HepG2 (cell line): ENCODE measurements around the gene SFXN1. TPM values are rescaled to one million over a fixed set of nuclear protein-coding genes. Genes with fewer than 3 reads are reported as not detected.

Source experiments
- AHR ChIP-seq: IDR thresholded peaks from 2 replicates; pipeline ENCODE4 v1.6.1; 2018; ENCODE audit warnings: missing genetic modification reagents, missing compliant biosample characterization
- ASH2L ChIP-seq: fragments of 300-600, 200-600 bp; sonication (generic); IDR thresholded peaks from 2 replicates; pipeline ENCODE4 v1.7.0; 2017; ENCODE audit warnings: low read depth, mild to moderate bottlenecking, moderate library complexity, mixed read lengths, low read length; ENCODE audit not compliant: insufficient read length
- ATF4 ChIP-seq, 2 experiments: fragments of 450-650 bp in 1 of 2; sonication (generic) in 1 of 2; formaldehyde crosslinking; IDR thresholded peaks; 2 replicates each; pipeline versions ENCODE4 v1.5.0 to v1.8.0; 2020 to 2022; ENCODE audit warnings: mild to moderate bottlenecking in 1 of 2, missing genetic modification reagents in 1 of 2
- CC2D1A ChIP-seq: sonication (generic); formaldehyde crosslinking; IDR thresholded peaks from 2 replicates; pipeline ENCODE4 v1.8.1; 2023; ENCODE audit warnings: mild to moderate bottlenecking, missing genetic modification reagents
- CREBL2 ChIP-seq: sonication (generic); formaldehyde crosslinking; IDR thresholded peaks from 2 replicates; pipeline ENCODE4 v1.8.1; 2023; ENCODE audit warnings: missing genetic modification reagents, mild to moderate bottlenecking, borderline replicate concordance
- ELF3 ChIP-seq: IDR thresholded peaks from 2 replicates; pipeline ENCODE4 v1.6.1; 2016; ENCODE audit warnings: missing genetic modification reagents, missing compliant biosample characterization
- ESRRA ChIP-seq: sonication (generic); formaldehyde crosslinking; IDR thresholded peaks from 2 replicates; pipeline ENCODE4 v1.5.1; 2020; ENCODE audit warnings: mild to moderate bottlenecking, low read depth, missing genetic modification reagents
- ETV5 ChIP-seq: IDR thresholded peaks from 2 replicates; pipeline ENCODE4 v1.6.1; 2018; ENCODE audit warnings: missing biosample characterization, missing genetic modification reagents, inconsistent platforms, borderline replicate concordance
- GZF1 ChIP-seq: sonication (generic); formaldehyde crosslinking; IDR thresholded peaks from 2 replicates; pipeline ENCODE4 v1.5.1; 2020; ENCODE audit warnings: mild to moderate bottlenecking, missing genetic modification reagents
- HMG20B ChIP-seq: conservative IDR thresholded peaks from 2 replicates; pipeline ENCODE4 v1.6.1; 2016; ENCODE audit warnings: missing genetic modification reagents, missing compliant biosample characterization
- HMGXB4 ChIP-seq, 2 experiments: sonication (generic) in 1 of 2; formaldehyde crosslinking in 1 of 2; IDR thresholded peaks; 2 replicates each; pipeline versions ENCODE4 v1.4.0 to v1.6.1; 2018 to 2020; ENCODE audit warnings: missing genetic modification reagents in 2 of 2, borderline replicate concordance in 1 of 2, low read depth in 1 of 2, mild to moderate bottlenecking in 1 of 2, missing biosample characterization in 1 of 2
- KDM6A ChIP-seq: IDR thresholded peaks from 2 replicates; pipeline ENCODE4 v1.6.1; 2016; ENCODE audit warnings: low read depth
- MATR3 ChIP-seq: sonication (generic); formaldehyde crosslinking; IDR thresholded peaks from 2 replicates; pipeline ENCODE4 v1.4.0; 2020; ENCODE audit warnings: missing genetic modification reagents
- MED13 ChIP-seq: sonication (generic); formaldehyde crosslinking; IDR thresholded peaks from 2 replicates; pipeline ENCODE4 v1.5.0; 2020; ENCODE audit warnings: missing genetic modification reagents
- MTA3 ChIP-seq: sonication (generic); formaldehyde crosslinking; IDR thresholded peaks from 2 replicates; pipeline ENCODE4 v1.4.0; 2020; ENCODE audit warnings: missing genetic modification reagents
- MTF2 ChIP-seq: sonication (generic); formaldehyde crosslinking; IDR thresholded peaks from 2 replicates; pipeline ENCODE4 v1.5.0; 2020; ENCODE audit warnings: missing genetic modification reagents, borderline replicate concordance
- NBN ChIP-seq: fragments of 450-650 bp; conservative IDR thresholded peaks from 2 replicates; pipeline ENCODE4 v1.6.1; 2017
- NCOA1 ChIP-seq: sonication (generic); formaldehyde crosslinking; IDR thresholded peaks from 2 replicates; pipeline ENCODE4 v1.9.0; 2021; ENCODE audit warnings: missing genetic modification reagents
- RARA ChIP-seq: IDR thresholded peaks from 2 replicates; pipeline ENCODE4 v1.6.1; 2016; ENCODE audit warnings: missing genetic modification reagents, missing compliant biosample characterization
- SAP130 ChIP-seq: IDR thresholded peaks from 2 replicates; pipeline ENCODE4 v1.6.1; 2016; ENCODE audit warnings: low read depth
- TGIF2 ChIP-seq: IDR thresholded peaks from 2 replicates; pipeline ENCODE4 v1.6.1; 2016; ENCODE audit warnings: control low read depth, missing compliant biosample characterization
- ZNF576 ChIP-seq: sonication (generic); formaldehyde crosslinking; IDR thresholded peaks from 2 replicates; pipeline ENCODE4 v1.4.0; 2020; ENCODE audit warnings: mild to moderate bottlenecking, missing genetic modification reagents
- ZNF598 ChIP-seq: sonication (generic); formaldehyde crosslinking; IDR thresholded peaks from 2 replicates; pipeline ENCODE4 v1.5.1; 2020; ENCODE audit warnings: mild to moderate bottlenecking, missing genetic modification reagents, borderline replicate concordance
- ZNF770 ChIP-seq: sonication (generic); formaldehyde crosslinking; IDR thresholded peaks from 2 replicates; pipeline ENCODE4 v1.5.0; 2020; ENCODE audit warnings: mild to moderate bottlenecking, missing genetic modification reagents
- ZSCAN5A ChIP-seq: sonication (generic); formaldehyde crosslinking; IDR thresholded peaks from 2 replicates; pipeline ENCODE4 v1.8.0; 2022; ENCODE audit warnings: mild to moderate bottlenecking, missing genetic modification reagents, borderline replicate concordance
- polyA plus RNA-seq, 8 experiments: library from polyadenylated mRNA; depleted of rRNA in 3 of 8; stranded (reverse) in 7 of 8; unstranded in 1 of 8; fragments of >200 nt; fragmentation: Illumina TruSeq in 4 of 8; extraction: Trizol in 4 of 8; gene quantifications; 2 replicates each; pipeline versions ENCODE4 v1.2.1 to v1.2.3, GENCODE V29; 2011 to 2016; ENCODE audit warnings: low read depth in 4 of 8, missing spikeins in 1 of 8, mixed read lengths in 1 of 8; ENCODE audit not compliant: insufficient read depth in 1 of 8
- total RNA-seq, 5 experiments: library from RNA; depleted of rRNA; stranded (reverse); fragments of >200 nt; fragmentation: Illumina TruSeq; extraction: Trizol; gene quantifications; 2 replicates each; pipeline ENCODE4 v1.2.3, GENCODE V29; 2016; ENCODE audit warnings: low read depth in 1 of 5

The SFXN1 gene
- total and polyA plus RNA-seq, 2 of the 13 experiments (the other 11 are each of a cell fraction or from before 2014, with no cell fraction given), result 122 to 135 TPM

GRCh38 chr5:175478384-175479124 lies at the start of gene SFXN1 (continued):
- peak; percentile 44 to 75; a peak in 3 of 4 replicates for TF ChIP-seq HMGXB4 (CRISPR knock-in tag; IDR thresholded peaks at IDR 0.05; ENCODE audit: borderline replicate concordance in 1 of 2, low read depth in 1 of 2)
- TF ChIP-seq AHR (CRISPR knock-in tag), result no peak; the same call in 1 of the 2 replicates
- no peak for TF ChIP-seq HMG20B (CRISPR knock-in tag)
- TF ChIP-seq MTF2 (CRISPR knock-in tag), result no peak
- no peak for TF ChIP-seq KDM6A (CRISPR knock-in tag)
- TF ChIP-seq NBN, result no peak
- TF ChIP-seq MED13 (CRISPR knock-in tag), result no peak
- TF ChIP-seq SAP130 (CRISPR knock-in tag), result peak; percentile 7
- no peak for TF ChIP-seq TGIF2 (CRISPR knock-in tag)
- TF ChIP-seq ELF3, result no peak
- no peak for TF ChIP-seq ATF4 (CRISPR knock-in tag; IDR thresholded peaks at IDR 0.05)
- no peak for TF ChIP-seq RARA (CRISPR knock-in tag)
- no peak for TF ChIP-seq CC2D1A (CRISPR knock-in tag)
- no peak for TF ChIP-seq CREBL2 (CRISPR knock-in tag)
- TF ChIP-seq ESRRA (CRISPR knock-in tag), result no peak
- TF ChIP-seq ZNF576 (CRISPR knock-in tag), result no peak
- no peak for TF ChIP-seq NCOA1
- TF ChIP-seq GZF1 (CRISPR knock-in tag), result no peak
- no peak for TF ChIP-seq ZSCAN5A (CRISPR knock-in tag)
- no peak for TF ChIP-seq ASH2L
- TF ChIP-seq ETV5 (CRISPR knock-in tag), result peak; percentile 52; the same call in 1 of the 2 replicates
- no peak for TF ChIP-seq ZNF770 (CRISPR knock-in tag)
- no peak for TF ChIP-seq ZNF598 (CRISPR knock-in tag)
- TF ChIP-seq MATR3, result no peak
- TF ChIP-seq MTA3 (CRISPR knock-in tag), result no peak
